HFFc6 (cell line): ENCODE measurements around the gene IQGAP2. TPM values are rescaled to one million over a fixed set of nuclear protein-coding genes. Genes with fewer than 3 reads are reported as not detected.

Experiments
- DNase-seq: peaks from one replicate; pipeline ENCODE4 v3.0.0-alpha.2; 2018
- H3K27ac Mint-ChIP-seq: 2 replicates; pipeline ENCODE4 v1.8.0; 2020; ENCODE audit warnings: mild to moderate bottlenecking, mixed read lengths
- H3K27me3 Mint-ChIP-seq: 2 replicates; pipeline ENCODE4 v1.8.0; 2021; ENCODE audit warnings: mild to moderate bottlenecking, moderate library complexity, mixed read lengths; ENCODE audit not compliant: insufficient read depth
- H3K36me3 Mint-ChIP-seq: 2 replicates; pipeline ENCODE4 v1.8.0; 2021; ENCODE audit warnings: low read depth, mixed read lengths
- H3K4me1 Mint-ChIP-seq: 2 replicates; pipeline ENCODE4 v1.8.0; 2020; ENCODE audit warnings: low read depth, mixed read lengths
- H3K4me3 Mint-ChIP-seq: 2 replicates; pipeline ENCODE4 v1.8.0; 2020; ENCODE audit warnings: mild to moderate bottlenecking, moderate library complexity, mixed read lengths
- H3K9me3 Mint-ChIP-seq: 2 replicates; pipeline ENCODE4 v1.8.0; 2020; ENCODE audit warnings: mild to moderate bottlenecking, mixed read lengths
- total RNA-seq, 6 experiments: library from RNA; stranded (reverse); fragmentation: NEBNext Ultra II Directional; extraction: Animal tissue kit (Norgen Biotek cat#: 25700); gene quantifications; 2 replicates in 1 of 6; 3 replicates in 5 of 6; pipeline ENCODE4 v1.2.3, GENCODE V29; 2021
- TF ChIP-seq, protein P1 (sequence below): fragments of 200-600 bp; sonication (generic); IDR thresholded peaks from 2 replicates; pipeline ENCODE4 v1.5.0; 2021; ENCODE audit warnings: antibody characterized with exemption, mild to moderate bottlenecking

The IQGAP2 gene
- total RNA-seq, 6 experiments from 2014 or later, result 0.09 to 0.47 (median 0.21) TPM; not detected in 1

DNA sequence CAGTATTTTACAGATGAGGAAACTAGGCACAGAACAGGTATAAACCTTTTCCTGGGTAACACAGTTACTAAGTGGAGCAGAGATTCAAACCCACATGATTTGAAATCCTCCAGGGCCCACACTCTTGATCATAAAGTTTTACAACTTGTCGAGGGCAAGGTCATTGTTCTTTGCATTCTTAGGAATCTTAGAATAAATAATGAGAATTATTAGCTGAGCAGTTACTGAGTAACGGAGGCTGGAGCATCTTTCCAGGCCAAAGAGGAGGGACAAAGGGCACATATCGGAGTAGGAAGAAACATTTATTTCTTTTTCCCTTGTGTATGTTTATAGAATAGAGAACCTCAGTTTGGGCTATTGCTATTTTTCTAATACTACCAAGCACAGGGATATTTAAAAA lies 285.8 kb downstream of the IQGAP2 start:
- H3K27ac Mint-ChIP-seq, result peak overlapping the region; percentile 90
- H3K27me3 Mint-ChIP-seq, result peaks cover 2% of the 10 kb centered on the region
- H3K4me3 Mint-ChIP-seq, result peak overlapping the region; percentile 62
- H3K4me1 Mint-ChIP-seq, result peaks cover 83% of the 10 kb centered on the region
- peak; percentile 69 for DNase-seq
- no peaks in the 10 kb centered on the region for H3K9me3 Mint-ChIP-seq
- TF ChIP-seq, protein P1, sequence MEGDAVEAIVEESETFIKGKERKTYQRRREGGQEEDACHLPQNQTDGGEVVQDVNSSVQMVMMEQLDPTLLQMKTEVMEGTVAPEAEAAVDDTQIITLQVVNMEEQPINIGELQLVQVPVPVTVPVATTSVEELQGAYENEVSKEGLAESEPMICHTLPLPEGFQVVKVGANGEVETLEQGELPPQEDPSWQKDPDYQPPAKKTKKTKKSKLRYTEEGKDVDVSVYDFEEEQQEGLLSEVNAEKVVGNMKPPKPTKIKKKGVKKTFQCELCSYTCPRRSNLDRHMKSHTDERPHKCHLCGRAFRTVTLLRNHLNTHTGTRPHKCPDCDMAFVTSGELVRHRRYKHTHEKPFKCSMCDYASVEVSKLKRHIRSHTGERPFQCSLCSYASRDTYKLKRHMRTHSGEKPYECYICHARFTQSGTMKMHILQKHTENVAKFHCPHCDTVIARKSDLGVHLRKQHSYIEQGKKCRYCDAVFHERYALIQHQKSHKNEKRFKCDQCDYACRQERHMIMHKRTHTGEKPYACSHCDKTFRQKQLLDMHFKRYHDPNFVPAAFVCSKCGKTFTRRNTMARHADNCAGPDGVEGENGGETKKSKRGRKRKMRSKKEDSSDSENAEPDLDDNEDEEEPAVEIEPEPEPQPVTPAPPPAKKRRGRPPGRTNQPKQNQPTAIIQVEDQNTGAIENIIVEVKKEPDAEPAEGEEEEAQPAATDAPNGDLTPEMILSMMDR, result no peak
- H3K36me3 Mint-ChIP-seq, result peaks cover 14% of the 10 kb centered on the region

DNA sequence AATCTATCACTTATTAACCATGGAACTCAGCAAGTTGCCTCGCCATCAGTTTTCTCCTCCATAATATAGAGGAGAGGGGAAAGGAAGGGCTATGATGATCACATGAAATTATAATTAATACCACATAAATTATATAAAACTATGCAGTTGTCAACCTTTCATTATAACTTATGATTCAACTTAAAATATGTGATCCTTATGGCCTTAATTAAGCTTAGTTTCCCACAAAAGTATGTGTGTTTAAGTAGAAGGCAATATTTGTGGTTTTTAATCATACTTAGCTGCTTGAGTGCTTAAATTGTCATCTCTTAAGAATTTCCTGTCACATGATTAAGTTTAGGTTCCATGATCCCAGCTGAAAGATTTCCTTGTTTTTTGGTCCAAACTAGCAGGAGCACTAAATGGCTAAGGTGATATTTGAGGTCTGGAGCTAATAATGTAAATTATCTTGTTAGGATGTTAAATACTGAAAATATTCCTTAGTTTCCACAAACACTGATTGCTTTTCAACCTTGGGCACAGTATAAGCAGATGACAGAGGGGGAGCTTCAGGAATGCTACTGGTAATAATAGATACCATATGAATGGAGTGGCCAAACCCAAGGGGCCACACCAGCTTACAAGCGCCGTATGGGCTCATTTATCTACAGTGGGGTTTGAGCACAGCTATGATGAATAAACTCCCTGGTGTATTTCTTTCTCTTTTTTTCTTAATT lies 286.4 kb downstream of the IQGAP2 start:
- Mint-ChIP-seq H3K9me3 (no peaks in the 10 kb centered on the region), H3K27me3 (peaks cover 2% of the 10 kb centered on the region), H3K4me3 (peak overlapping the region; percentile 62), H3K27ac (peak overlapping the region; percentile 90), H3K4me1 (peaks cover 82% of the 10 kb centered on the region), H3K36me3 (peaks cover 14% of the 10 kb centered on the region)
- peak; percentile 94 for DNase-seq
- TF ChIP-seq, protein P1, result no peak

GRCh38 chr5:76690037-76690679 lies 287.1 kb downstream of the IQGAP2 start:
- no peaks in the 10 kb centered on the region for H3K9me3 Mint-ChIP-seq
- DNase-seq, result no peak
- H3K27ac Mint-ChIP-seq, result peak overlapping the region; percentile 90
- TF ChIP-seq, protein P1, result no peak
- H3K27me3 Mint-ChIP-seq, result no peaks in the 10 kb centered on the region; the same call in 1 of the 2 replicates
- H3K4me1 Mint-ChIP-seq, result peaks cover 81% of the 10 kb centered on the region
- H3K36me3 Mint-ChIP-seq, result peaks cover 10% of the 10 kb centered on the region
- peak overlapping the region; percentile 48 for H3K4me3 Mint-ChIP-seq

- Mint-ChIP-seq H3K27me3 (no peaks in the 10 kb centered on the region; the same call in 1 of the 2 replicates), H3K4me3 (peak overlapping the region; percentile 58), H3K9me3 (no peaks in the 10 kb centered on the region), H3K4me1 (peaks cover 79% of the 10 kb centered on the region), H3K36me3 (peaks cover 6% of the 10 kb centered on the region), H3K27ac (peak overlapping the region; percentile 90)
- peak; percentile 48 for DNase-seq
- TF ChIP-seq, protein P1, result no peak
Measured at GRCh38 chr5:76690704-76691466, 287.8 kb downstream of the IQGAP2 start.

- peak overlapping the region; percentile 58 for H3K4me3 Mint-ChIP-seq
- peaks cover 3% of the 10 kb centered on the region; the same call in 1 of the 2 replicates for H3K36me3 Mint-ChIP-seq
- H3K4me1 Mint-ChIP-seq, result peaks cover 83% of the 10 kb centered on the region
- H3K27ac Mint-ChIP-seq, result peak overlapping the region; percentile 90
- H3K9me3 Mint-ChIP-seq, result no peaks in the 10 kb centered on the region
- TF ChIP-seq, protein P1, result no peak
- DNase-seq, result peak; percentile 24
- H3K27me3 Mint-ChIP-seq, result no peaks in the 10 kb centered on the region; the same call in 1 of the 2 replicates
Measured at GRCh38 chr5:76691467-76692273, 288.6 kb downstream of the IQGAP2 start.
